Hematopoietic multipotent progenitor cell treated with erythropoietin and hydrocortisone succinate and interleukin-3 and kit ligand, for 15 days (in vitro differentiated cells): Measurements from ENCODE around the gene NHSL1.
"Not testable (repeated sequence)": the region's sequence is repeated elsewhere in the genome, so short reads cannot be mapped to it uniquely, and the experiment has no call there.

Experiments used
- DNase-seq: peaks from one replicate; pipeline ENCODE4 v3.0.0-alpha.2; 2015; ENCODE audit warnings: low spot score

The NHSL1 gene

GRCh38 chr6:138425256-138425655, 74.0 kb downstream of the NHSL1 start:
- not testable (repeated sequence) for DNase-seq

GRCh38 chr6:138424004-138424904, 75.0 kb downstream of the NHSL1 start:
- DNase-seq = no peak

- no peak for DNase-seq
Measured at GRCh38 chr6:138422861-138423260, 76.4 kb downstream of the NHSL1 start.

DNA sequence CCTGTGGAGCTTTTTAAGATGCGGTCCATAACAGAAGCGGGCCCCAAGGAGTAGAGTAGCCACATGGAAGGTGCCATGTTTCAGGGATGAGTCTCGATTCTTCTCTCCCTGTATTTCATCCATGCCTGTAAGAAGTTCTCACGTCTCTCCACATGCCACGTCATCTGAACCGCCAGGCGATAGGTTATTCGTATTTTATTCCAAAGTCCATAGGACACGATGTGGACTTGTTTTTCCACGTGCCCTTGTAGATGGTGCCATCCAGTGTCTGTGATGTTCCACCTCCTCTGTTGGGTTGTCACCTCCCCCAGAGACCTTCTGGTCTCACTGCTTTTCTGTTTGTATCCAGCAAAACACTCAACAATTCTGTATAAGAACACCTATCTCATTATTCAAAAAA, 77.7 kb downstream of the NHSL1 start:
- DNase-seq = no peak

DNA sequence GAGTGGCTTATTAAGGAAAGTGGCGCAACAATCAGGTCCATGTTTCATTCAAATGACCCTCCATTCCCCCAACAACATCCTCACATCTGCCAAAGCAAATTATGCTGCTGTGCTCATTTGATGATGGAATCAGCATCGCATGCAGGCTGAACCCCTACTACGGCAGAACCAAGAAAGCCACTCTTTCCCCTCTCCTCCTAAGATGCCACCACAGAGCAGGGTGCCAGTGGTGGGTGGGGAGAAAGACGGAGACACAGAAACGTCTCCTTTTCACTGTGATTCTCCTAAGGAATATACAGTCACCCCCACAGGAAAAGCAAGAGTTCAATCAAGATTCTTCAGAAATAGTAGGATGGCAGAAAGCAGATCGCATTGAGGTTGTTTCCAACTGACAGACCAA, 78.2 kb downstream of the NHSL1 start:
- no peak for DNase-seq

DNA sequence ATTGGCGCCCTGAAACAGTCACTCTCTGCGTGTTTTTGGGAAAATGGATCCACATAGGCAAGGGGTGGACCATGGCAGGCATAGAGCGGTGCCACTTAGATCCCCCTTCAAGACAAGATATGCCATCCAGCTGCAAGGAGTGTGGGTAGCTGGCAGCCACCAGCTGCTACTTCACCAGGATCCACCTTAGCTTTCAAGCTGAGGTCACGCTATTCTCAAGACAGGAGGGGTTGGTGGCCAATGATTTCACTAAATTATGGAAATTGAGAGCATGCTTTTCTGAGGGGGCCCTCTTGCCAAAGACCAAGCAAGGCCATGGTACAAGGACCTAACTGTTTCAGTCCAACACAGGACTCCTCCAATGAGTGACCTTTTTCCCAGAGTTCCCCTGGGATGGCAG, 78.9 kb downstream of the NHSL1 start:
- no peak for DNase-seq

GRCh38 chr6:138419766-138420165, 79.5 kb downstream of the NHSL1 start:
- no peak for DNase-seq

DNA sequence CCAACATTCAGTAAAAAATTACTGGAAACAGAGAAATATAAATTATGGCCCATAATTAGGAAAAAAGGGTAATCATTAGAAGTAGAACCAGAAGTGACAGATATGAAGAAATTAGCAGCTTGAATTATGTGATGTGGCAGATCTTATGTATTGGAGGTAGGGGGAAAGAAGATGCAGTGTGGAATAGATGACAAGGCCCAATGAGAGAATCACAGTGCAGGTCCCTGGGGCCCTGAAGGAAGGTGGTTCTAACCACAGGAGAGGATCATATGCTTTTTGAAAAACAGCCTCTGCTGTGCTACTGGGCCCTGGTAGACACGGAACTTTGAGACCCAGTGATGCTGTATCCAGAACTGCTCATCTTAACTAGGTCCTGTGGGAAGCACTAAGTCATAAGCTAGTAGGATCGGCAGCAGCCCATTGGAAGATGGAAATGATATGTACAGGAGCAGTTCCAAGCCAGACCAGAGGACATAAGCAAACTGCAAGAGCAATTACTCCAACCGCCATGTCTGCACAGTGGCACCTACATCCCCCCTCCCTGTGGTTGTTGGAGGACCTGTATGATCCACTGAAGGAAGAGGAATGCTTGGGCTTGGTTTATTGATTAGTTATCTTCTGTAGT, 81.1 kb downstream of the NHSL1 start:
- no peak for DNase-seq

DNA sequence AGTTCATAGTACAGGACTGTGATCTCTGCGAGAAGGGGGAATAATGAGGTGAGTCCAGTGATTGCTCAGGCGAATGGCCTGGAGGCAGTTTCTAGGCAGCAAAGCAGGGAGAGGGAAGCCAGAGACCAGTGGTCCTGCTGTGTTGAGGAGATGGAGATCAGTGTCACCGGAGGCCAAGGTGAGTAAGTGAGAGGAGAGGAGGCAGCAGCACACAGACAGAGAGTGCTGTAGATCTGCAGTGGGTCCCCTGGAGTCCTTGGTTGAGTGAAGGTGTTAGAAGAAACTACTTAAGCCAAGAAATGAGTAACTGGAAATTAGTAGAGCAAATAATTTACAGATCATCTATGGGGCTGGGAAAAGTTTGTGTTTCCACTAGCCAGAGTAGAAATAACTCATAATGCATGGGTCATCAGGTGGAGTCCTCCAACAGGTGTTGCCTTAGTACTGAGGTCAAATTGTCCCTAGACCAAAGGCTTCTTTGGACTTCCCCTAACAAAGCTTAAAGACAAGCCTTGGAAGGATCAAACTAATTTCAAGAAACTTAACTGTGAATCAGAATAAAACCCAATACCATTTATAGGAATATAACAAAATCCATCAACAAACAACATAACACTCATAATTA, 81.7 kb downstream of the NHSL1 start:
- no peak for DNase-seq

DNA sequence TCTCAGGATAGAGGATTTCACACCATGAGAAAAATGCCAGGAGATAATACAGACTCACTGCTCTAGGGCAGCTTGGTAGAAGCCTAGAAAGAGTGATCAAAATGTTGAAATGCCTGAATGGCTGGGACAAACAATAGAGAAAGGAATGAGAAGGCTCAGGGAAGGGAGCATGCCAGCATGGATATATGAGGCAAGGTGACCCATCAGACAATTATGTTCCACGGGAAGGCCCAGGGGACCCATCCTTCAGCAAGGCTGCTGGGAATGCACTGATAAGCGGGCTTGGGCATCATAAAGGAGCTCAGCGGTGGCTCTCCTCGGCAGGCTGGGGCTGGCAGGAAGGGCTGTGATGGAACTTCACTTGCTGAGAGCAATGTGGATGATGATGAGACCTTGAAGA, 83.1 kb downstream of the NHSL1 start:
- no peak for DNase-seq

- DNase-seq = no peak
Measured at GRCh38 chr6:138415125-138415524, 84.2 kb downstream of the NHSL1 start.

- no peak for DNase-seq
Measured at GRCh38 chr6:138410972-138411880, 88.1 kb downstream of the NHSL1 start.

GRCh38 chr6:138410048-138410735, 89.1 kb downstream of the NHSL1 start:
- no peak for DNase-seq

DNA sequence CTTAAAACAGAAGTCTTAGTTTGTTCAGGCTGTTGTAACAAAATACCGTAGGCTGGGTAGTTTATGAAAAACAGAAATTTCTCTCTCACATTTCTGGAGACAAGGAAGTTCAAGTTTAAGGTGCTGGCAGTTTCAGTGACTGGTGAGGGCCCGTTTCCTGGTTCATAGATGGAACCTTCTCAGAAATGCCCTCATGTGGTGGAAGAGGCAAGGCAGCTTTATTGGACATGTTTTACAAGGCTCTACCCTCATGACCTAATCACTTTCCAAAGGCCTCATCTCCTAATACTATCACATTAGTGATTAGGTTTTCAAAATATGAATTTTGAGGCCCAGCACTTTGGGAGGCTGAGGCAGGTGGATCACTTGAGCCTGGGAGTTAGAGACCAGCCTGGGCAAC, 92.9 kb downstream of the NHSL1 start:
- no peak for DNase-seq

DNA sequence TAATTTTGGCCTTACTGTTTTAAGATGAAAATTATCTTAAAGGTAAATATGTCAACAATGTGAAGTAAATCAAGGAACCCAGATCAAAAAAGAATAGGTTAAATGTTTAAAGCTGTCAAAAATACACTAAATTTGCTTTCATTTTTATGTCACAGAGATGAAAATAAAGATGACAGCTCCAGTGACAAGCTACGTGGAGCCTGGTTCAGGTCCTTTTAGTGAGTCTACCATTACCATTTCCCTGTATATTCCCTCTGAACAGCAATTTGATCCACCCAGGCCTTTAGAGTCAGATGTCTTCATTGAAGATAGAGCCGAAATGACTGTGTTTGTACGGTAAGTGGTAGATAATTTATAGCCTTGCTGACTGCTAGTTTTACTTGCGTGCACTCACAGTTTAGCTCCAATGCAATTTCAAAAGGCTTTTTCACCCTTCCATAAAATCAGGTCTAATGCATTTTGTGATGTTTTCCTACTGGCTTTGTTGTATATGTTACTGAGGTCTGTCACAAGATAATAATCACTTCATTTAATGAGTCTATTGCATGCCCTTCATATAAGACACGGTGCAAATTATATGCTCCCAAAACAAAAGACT, 93.4 kb downstream of the NHSL1 start:
- DNase-seq = no peak

- DNase-seq = no peak
Measured at GRCh38 chr6:138404666-138405337, 94.5 kb downstream of the NHSL1 start.

GRCh38 chr6:138403801-138404665, 95.3 kb downstream of the NHSL1 start, which contains the start of gene HEBP2:
TSS of gene HEBP2 (plus strand) at chr6:138404223. CDS start at chr6:138404496, 273 bp downstream.
- DNase-seq = peak; percentile 57

DNA sequence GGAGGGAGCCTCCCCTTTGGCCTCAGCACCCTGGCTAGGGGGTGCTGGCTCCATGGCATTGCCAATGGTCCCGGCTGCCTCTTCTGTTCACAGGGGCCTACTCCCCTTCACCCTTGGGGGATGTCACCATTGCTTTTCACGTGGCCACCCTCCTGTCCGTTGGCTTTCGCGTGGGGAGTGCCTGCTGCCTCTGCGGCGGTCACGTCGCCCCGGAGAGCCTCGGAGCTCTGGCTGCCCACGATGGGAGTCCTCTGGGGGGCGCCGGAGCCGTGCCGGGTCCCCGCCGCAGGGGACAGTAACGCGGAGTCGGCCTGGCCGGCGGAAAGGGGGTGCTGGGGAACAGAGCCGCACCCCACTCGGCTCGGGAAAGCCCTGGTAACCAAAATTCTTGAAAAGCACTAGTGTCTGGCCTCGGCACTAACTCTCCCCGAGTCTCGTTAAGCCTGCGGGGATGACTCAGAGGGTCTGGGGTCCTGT, 95.9 kb downstream of the NHSL1 start:
- peak; percentile 4 for DNase-seq

DNA sequence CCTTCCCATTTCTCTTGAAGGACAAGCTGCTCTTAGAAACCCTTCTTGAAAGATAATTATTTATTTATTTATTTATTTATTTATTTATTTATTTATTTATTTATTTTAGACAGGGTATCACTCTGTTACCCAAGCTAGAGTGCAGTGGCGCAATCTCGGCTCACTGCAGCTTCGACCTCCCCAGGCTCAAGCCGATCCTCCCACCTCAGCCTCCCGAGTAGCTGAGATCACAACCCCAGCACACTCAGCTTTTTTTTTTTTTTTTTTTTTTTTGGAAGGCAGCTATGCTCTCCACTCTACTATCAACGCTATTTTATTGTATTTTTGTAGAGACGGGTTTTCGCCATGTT, 96.5 kb downstream of the NHSL1 start:
- no peak for DNase-seq
